HT1080 (cell line): ENCODE measurements around the gene AATK. TPM values are rescaled to one million over a fixed set of nuclear protein-coding genes. Genes with fewer than 3 reads are reported as not detected.
A peak's percentile ranks its signal among the peaks of the same experiment; 100 is the strongest.

Source experiments
- DNase-seq: peaks from one replicate; pipeline ENCODE4 v3.0.0-alpha.2; 2015; ENCODE audit warnings: low read depth
- total RNA-seq: library from RNA; depleted of rRNA; stranded (reverse); fragments of >200 nt; shearing (Covaris generic); gene quantifications from 2 replicates; pipeline ENCODE4 v1.2.3, GENCODE V29; 2014

AATK gene
- total RNA-seq, 1 experiment from 2014 or later, result 0.02 TPM

- no peak for DNase-seq
Observed at GRCh38 chr17:81117672-81118198, 48.3 kb downstream of the AATK start.

- DNase-seq, result no peak
Observed at GRCh38 chr17:81116704-81117103, 49.3 kb downstream of the AATK start.

GRCh38 chr17:81115749-81116464 is 50.1 kb downstream of the AATK start:
- no peak for DNase-seq

- no peak for DNase-seq
Observed at GRCh38 chr17:81115219-81115618, 50.8 kb downstream of the AATK start.

- no peak for DNase-seq
Observed at GRCh38 chr17:81114351-81115093, 51.5 kb downstream of the AATK start.

- no peak for DNase-seq
Observed at GRCh38 chr17:81113158-81113724, 52.8 kb downstream of the AATK start.

- no peak for DNase-seq
Observed at GRCh38 chr17:81112450-81112849, 53.6 kb downstream of the AATK start.

GRCh38 chr17:81111066-81111465 is 55.0 kb downstream of the AATK start:
- DNase-seq, result no peak

- no peak for DNase-seq
Observed at GRCh38 chr17:81110488-81111040, 55.5 kb downstream of the AATK start.

- DNase-seq, result no peak
Observed at GRCh38 chr17:81109957-81110356, 56.1 kb downstream of the AATK start.

- DNase-seq, result no peak
Observed at GRCh38 chr17:81108220-81108619, 57.8 kb downstream of the AATK start.

- DNase-seq, result no peak
Observed at GRCh38 chr17:81106716-81107115, 59.3 kb downstream of the AATK start.

- no peak for DNase-seq
Observed at GRCh38 chr17:81103379-81103778, 62.6 kb downstream of the AATK start.

GRCh38 chr17:81102869-81103268 is 63.2 kb downstream of the AATK start:
- DNase-seq, result no peak

- DNase-seq, result no peak
Observed at GRCh38 chr17:81102352-81102751, 63.7 kb downstream of the AATK start.

GRCh38 chr17:81101614-81102306 is 64.3 kb downstream of the AATK start:
- DNase-seq, result peak; percentile 75

GRCh38 chr17:81100668-81101067 is 65.4 kb downstream of the AATK start:
- no peak for DNase-seq

GRCh38 chr17:81099888-81100287 is 66.1 kb downstream of the AATK start:
- no peak for DNase-seq

GRCh38 chr17:81097943-81098308 is 68.1 kb downstream of the AATK start:
- DNase-seq, result peak; percentile 82

- peak; percentile 81 for DNase-seq
Observed at GRCh38 chr17:81097134-81097942, 68.7 kb downstream of the AATK start.

GRCh38 chr17:81096741-81097133 is 69.3 kb downstream of the AATK start:
- peak; percentile 27 for DNase-seq
